ENCODE data around the gene TMEM80.
A peak's percentile ranks its signal among the peaks of the same experiment; 100 is the strongest.

The TMEM80 gene

DNA sequence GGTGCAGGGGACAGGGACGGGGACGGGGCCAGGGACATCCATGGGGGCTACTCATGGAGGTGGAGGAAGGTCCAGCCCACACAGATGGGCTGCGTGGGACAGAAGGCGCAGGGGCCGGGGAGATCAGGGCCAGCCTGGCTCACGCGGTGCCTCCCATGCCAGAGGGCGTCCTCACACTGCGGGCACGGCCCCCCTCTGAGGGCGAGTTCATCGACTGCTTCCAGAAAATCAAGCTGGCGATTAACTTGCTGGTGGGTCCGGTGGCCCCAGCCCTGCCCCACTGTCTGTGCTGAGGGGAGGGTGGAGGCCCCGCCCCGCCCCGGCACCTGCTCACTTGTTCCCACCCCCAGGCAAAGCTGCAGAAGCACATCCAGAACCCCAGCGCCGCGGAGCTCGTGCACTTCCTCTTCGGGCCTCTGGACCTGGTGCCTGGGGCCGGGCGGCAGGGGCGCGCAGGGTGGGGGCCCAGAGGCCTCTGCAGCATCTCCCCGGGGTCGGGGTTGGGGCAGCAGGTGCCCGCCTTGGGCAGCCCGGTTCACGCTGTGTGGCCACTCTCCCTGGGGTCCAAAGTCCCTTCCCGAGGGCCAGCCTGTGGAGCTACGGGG lies 26.2 kb downstream of the TMEM80 start:
- TF ChIP-seq, protein P1, sequence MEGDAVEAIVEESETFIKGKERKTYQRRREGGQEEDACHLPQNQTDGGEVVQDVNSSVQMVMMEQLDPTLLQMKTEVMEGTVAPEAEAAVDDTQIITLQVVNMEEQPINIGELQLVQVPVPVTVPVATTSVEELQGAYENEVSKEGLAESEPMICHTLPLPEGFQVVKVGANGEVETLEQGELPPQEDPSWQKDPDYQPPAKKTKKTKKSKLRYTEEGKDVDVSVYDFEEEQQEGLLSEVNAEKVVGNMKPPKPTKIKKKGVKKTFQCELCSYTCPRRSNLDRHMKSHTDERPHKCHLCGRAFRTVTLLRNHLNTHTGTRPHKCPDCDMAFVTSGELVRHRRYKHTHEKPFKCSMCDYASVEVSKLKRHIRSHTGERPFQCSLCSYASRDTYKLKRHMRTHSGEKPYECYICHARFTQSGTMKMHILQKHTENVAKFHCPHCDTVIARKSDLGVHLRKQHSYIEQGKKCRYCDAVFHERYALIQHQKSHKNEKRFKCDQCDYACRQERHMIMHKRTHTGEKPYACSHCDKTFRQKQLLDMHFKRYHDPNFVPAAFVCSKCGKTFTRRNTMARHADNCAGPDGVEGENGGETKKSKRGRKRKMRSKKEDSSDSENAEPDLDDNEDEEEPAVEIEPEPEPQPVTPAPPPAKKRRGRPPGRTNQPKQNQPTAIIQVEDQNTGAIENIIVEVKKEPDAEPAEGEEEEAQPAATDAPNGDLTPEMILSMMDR (IDR thresholded peaks at IDR 0.05; ENCODE audit: control insufficient read depth, extremely low read depth, insufficient read depth), result no peak
- no peak for DNase-seq (ENCODE audit: low read depth)

DNA sequence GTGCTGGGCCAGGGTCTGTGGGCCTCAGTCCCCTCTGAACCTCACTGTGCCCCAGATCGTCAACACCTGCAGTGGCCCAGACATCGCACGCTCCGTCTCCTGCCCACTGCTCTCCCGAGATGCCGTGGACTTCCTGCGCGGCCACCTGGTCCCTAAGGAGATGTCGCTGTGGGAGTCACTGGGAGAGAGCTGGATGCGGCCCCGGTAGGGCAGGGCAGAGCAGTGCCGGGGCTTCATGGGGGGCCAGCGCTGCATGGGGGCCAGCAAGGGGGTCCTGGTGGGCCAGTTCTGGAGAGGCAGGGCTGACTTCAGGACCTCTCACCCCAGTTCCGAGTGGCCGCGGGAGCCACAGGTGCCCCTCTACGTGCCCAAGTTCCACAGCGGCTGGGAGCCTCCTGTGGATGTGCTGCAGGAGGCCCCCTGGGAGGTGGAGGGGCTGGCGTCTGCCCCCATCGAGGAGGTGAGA lies 26.8 kb downstream of the TMEM80 start:
- DNase-seq (ENCODE audit: low read depth), result no peak
- H3K4me3 ChIP-seq (ENCODE audit: low read depth, low read length), result no peak overlapping the region
- TF ChIP-seq, protein P1 (IDR thresholded peaks at IDR 0.05; ENCODE audit: control insufficient read depth, extremely low read depth, insufficient read depth), result no peak

More for the DNA sequence above, 26.2 kb downstream of the TMEM80 start:
- H3K4me3 ChIP-seq (ENCODE audit: low read depth, low read length), result no peak overlapping the region

DNA sequence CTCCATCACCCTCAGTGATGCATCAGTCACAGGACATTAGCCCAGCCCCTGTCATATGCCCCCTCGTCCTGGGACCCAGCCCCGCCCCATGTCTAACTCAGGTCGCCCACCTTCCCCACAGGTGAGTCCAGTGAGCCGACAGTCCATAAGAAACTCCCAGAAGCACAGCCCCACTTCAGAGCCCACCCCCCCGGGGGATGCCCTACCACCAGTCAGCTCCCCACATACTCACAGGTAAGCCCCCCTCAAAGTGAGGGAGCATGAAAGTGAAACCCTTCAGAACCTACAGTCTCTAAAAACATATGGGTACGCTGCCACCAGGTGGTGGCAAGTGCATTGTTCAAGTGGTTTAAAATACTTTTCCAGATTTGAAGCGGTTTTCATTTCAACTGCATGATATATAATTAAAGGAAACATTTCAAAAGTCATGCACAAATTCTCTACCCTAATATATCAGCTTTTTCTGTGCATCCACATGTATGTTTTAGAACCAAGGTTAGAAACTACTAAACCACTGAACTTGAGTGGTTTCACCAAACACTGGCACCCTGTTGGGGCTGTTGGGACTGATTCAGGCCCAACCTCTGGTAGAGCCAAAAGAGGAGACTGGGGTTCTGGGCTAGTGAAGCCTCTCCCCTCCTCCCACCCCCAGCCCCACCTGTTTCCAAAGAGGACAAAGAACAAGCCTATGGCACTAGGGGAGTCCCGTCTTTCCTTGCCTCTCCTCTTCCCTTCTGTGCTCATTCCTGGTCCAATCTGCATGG lies 27.7 kb downstream of the TMEM80 start:
- no peak for DNase-seq (ENCODE audit: low read depth)
- TF ChIP-seq, protein P1 (IDR thresholded peaks at IDR 0.05; ENCODE audit: control insufficient read depth, extremely low read depth, insufficient read depth), result peak; percentile 46
- H3K4me3 ChIP-seq (ENCODE audit: low read depth, low read length), result no peak overlapping the region

DNA sequence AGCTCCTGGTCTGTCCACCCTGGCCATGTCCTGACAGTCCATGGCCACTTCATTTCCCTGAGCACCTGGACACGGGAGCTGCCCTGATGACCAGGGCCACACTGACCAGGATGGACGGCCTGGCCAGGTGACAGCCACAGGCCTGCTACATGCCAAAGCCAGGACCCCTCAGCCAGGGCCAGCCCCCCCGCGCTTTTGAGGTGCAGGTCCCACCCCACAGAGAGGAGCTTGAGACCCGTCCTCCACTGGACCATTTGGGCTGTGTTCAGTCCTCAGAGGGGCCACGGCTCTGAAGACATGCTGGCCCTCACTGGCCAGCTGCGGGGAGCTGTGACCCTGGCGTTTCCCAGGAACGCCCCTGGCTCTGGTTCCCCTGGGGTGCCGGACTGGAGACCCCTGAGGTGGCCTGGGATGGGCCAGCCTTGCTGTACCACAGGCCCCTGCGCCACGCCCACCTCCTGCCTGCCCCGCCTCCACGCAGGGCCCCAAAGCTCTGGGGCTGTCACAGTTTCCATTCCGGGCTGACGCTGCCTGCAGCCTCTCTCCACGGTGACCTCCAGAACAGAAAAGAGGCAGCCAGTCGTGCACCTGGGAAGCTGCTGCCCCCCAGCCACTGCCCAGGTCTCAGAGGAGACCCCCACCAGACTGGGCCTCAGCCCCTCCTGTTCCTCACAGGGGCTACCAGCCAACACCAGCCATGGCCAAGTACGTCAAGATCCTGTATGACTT lies 28.6 kb downstream of the TMEM80 start:
- no peak for DNase-seq (ENCODE audit: low read depth)
- no peak overlapping the region for H3K4me3 ChIP-seq (ENCODE audit: low read depth, low read length)
- TF ChIP-seq, protein P1 (IDR thresholded peaks at IDR 0.05; ENCODE audit: control insufficient read depth, extremely low read depth, insufficient read depth), result no peak

DNA sequence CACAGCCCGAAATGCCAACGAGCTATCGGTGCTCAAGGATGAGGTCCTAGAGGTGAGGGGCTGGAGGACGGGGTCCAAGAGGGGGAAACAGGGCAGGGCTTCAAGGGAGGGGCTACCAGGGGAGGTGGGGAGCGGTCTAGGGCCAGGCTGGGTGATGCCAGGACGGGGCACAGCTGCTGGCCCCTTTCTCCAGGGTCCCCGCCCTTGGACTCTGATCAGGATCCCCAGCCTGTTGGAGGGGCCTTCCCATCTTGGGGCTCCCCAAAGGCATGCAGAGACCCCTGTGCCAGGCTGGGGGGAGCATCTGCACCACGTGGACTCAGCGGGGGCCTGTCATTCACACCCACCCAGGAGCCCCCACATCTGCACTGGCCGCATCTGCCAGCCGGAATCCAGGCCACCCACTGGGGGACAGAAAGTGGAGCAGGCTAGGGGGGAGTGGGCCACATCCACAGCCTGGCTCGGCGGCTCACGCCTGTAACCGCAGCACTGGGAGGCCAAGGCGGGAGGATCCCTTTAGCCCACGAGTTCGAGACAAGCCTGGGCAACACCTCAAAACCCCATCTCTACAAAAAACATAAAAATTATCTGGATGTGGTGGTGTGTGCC lies 29.3 kb downstream of the TMEM80 start:
- H3K4me3 ChIP-seq (ENCODE audit: low read depth, low read length), result no peak overlapping the region
- DNase-seq (ENCODE audit: low read depth), result no peak
- TF ChIP-seq, protein P1 (IDR thresholded peaks at IDR 0.05; ENCODE audit: control insufficient read depth, extremely low read depth, insufficient read depth), result no peak

DNA sequence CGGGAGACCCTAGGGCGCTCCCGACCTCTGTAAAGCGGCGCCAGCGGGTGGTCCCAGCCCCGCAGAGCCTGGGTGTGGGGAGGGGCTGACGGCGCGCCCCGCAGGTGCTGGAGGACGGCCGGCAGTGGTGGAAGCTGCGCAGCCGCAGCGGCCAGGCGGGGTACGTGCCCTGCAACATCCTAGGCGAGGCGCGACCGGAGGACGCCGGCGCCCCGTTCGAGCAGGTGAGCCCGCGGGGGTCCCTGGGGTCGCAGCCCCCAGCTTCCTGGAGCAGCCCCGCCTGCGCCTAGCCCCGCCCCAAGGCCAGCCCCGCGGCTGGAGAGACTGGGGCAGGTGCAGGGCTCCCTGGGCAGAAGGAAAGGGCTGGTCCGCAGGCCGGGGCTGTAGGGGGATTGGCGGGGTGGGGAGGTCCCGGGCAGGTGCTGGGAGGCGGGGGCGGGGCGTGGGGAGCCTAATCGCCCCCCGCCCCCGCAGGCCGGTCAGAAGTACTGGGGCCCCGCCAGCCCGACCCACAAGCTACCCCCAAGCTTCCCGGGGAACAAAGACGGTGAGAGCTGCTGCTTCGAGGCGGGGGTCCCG lies 30.1 kb downstream of the TMEM80 start:
- DNase-seq (ENCODE audit: low read depth), result no peak
- H3K4me3 ChIP-seq (ENCODE audit: low read depth, low read length), result no peak overlapping the region
- TF ChIP-seq, protein P1 (IDR thresholded peaks at IDR 0.05; ENCODE audit: control insufficient read depth, extremely low read depth, insufficient read depth), result no peak

All from LNCaP clone FGC (cell line).